GM23248 (cell line): ENCODE measurements around the gene IGSF3. TPM values are rescaled to one million over a fixed set of nuclear protein-coding genes. Genes with fewer than 3 reads are reported as not detected.
"Not testable (repeated sequence)": the region's sequence is repeated elsewhere in the genome, so short reads cannot be mapped to it uniquely, and the experiment has no call there.

Source experiments
- DNase-seq: peaks from one replicate; pipeline ENCODE4 v3.0.0-alpha.2; 2015
- H2AFZ ChIP-seq: fragments of 200-600 bp; sonication (generic); 2 replicates; pipeline ENCODE4 v1.6.1; 2016; ENCODE audit warnings: antibody characterized with exemption
- H3F3A ChIP-seq: fragments of 200-600 bp; sonication (generic); 2 replicates; pipeline ENCODE4 v1.6.1; 2016; ENCODE audit warnings: mild to moderate bottlenecking, antibody characterized with exemption, mixed run types; ENCODE audit not compliant: insufficient read depth
- H3K27ac ChIP-seq: fragments of 200-600 bp; sonication (generic); 2 replicates; pipeline ENCODE4 v1.5.1; 2016; ENCODE audit warnings: mild to moderate bottlenecking
- H3K27me3 ChIP-seq: fragments of 200-600 bp; sonication (generic); replicated peaks from 2 replicates; pipeline ENCODE4 v1.6.1; 2016; ENCODE audit warnings: mild to moderate bottlenecking; ENCODE audit not compliant: insufficient read depth
- H3K36me3 ChIP-seq: fragments of 200-600 bp; sonication (generic); 2 replicates; pipeline ENCODE4 v1.6.1; 2016; ENCODE audit warnings: low read depth, mild to moderate bottlenecking
- H3K4me1 ChIP-seq: fragments of 200-600 bp; sonication (generic); 2 replicates; pipeline ENCODE4 v1.6.1; 2016; ENCODE audit warnings: mild to moderate bottlenecking; ENCODE audit not compliant: insufficient read depth
- H3K4me2 ChIP-seq: fragments of 200-600 bp; sonication (generic); one replicate; pipeline ENCODE4 v1.6.1; 2016; ENCODE audit warnings: mild to moderate bottlenecking; ENCODE audit not compliant: unreplicated experiment
- H3K4me3 ChIP-seq: fragments of 200-600 bp; sonication (generic); 2 replicates; pipeline ENCODE4 v1.5.1; 2016; ENCODE audit warnings: mild to moderate bottlenecking
- H3K79me2 ChIP-seq: fragments of 200-600 bp; sonication (generic); 2 replicates; pipeline ENCODE4 v1.6.1; 2016; ENCODE audit warnings: mild to moderate bottlenecking; ENCODE audit not compliant: insufficient read depth
- H3K9ac ChIP-seq: fragments of 200-600 bp; sonication (generic); 2 replicates; pipeline ENCODE4 v1.6.1; 2016; ENCODE audit warnings: mild to moderate bottlenecking
- H3K9me2 ChIP-seq: fragments of 200-600 bp; sonication (generic); 2 replicates; pipeline ENCODE4 v1.6.1; 2016; ENCODE audit warnings: mixed run types, mild to moderate bottlenecking, moderate library complexity; ENCODE audit not compliant: insufficient read depth
- H3K9me3 ChIP-seq: fragments of 200-600 bp; sonication (generic); one replicate; pipeline ENCODE4 v1.6.1; 2017; ENCODE audit warnings: low read depth
- H4K20me1 ChIP-seq: fragments of 200-600 bp; sonication (generic); 2 replicates; pipeline ENCODE4 v1.6.0; 2016; ENCODE audit not compliant: insufficient read depth
- EZH2 ChIP-seq: fragments of 200-600 bp; sonication (generic); IDR thresholded peaks from 2 replicates; pipeline ENCODE4 v1.6.1; 2018; ENCODE audit warnings: antibody characterized with exemption, mild to moderate bottlenecking; ENCODE audit not compliant: insufficient read depth, poor library complexity, severe bottlenecking
- EZH2phosphoT487 ChIP-seq: fragments of 200-600 bp; sonication (generic); IDR thresholded peaks from 2 replicates; pipeline ENCODE4 v1.6.1; 2018; ENCODE audit warnings: antibody characterized with exemption, moderate library complexity, mild to moderate bottlenecking, low read depth; ENCODE audit not compliant: insufficient read depth
- WGBS, 2 experiments: methylation state at CpG; one replicate each; pipeline ENCODE4 v1.1.6; 2015 to 2017; ENCODE audit warnings: low lambda C conversion rate in 2 of 2, low coverage in 1 of 2; ENCODE audit errors: missing lambda C conversion rate in 2 of 2; 5-methylcytosine and 5-hydroxymethylcytosine counted together
- in situ Hi-C: fragments of 300-500 bp; cut with MboI; formaldehyde crosslinking; loops from 2 replicates; pipeline ENCODE4 v1.15.0; 2020
- polyA plus RNA-seq: library from polyadenylated mRNA; unstranded; fragments of >200 nt; fragmentation: Nextera tagmentation; extraction: Ambion mirVana; gene quantifications from 2 replicates; pipeline ENCODE4 v1.2.1, GENCODE V29; 2016
- total RNA-seq: library from RNA; depleted of rRNA; stranded (reverse); fragments of >200 nt; shearing (Covaris generic); gene quantifications from 2 replicates; pipeline ENCODE4 v1.2.3, GENCODE V29; 2014

IGSF3 gene
- total and polyA plus RNA-seq, 2 experiments from 2014 or later = 0.08 to 0.22 TPM

- Histone ChIP-seq H3F3A (no peaks in the 10 kb centered on the region), H3K9me3 (no peaks in the 10 kb centered on the region), H3K4me1 (no peaks in the 10 kb centered on the region), H2AFZ (no peak overlapping the region), H3K27ac (no peak overlapping the region), H3K27me3 (0 out of 2 replicates have a peak, but pooled peaks cover 2% of the 10 kb centered on the region), H3K36me3 (no peaks in the 10 kb centered on the region), H3K4me3 (no peak overlapping the region), H3K9me2 (no peaks in the 10 kb centered on the region), H4K20me1 (no peaks in the 10 kb centered on the region), H3K4me2 (no peak overlapping the region), H3K79me2 (no peaks in the 10 kb centered on the region), H3K9ac (no peak overlapping the region)
- TF ChIP-seq EZH2phosphoT487 = no peak
- TF ChIP-seq EZH2 = no peak
- in situ Hi-C loops = no loop called here
- no peak for DNase-seq
- 59 to 69% methylated on average over 7 of the region's 7 CpGs for WGBS, 2 experiments
These were observed 43.5 kb downstream of the IGSF3 start for GRCh38 chr1:116624040-116624439.

DNA sequence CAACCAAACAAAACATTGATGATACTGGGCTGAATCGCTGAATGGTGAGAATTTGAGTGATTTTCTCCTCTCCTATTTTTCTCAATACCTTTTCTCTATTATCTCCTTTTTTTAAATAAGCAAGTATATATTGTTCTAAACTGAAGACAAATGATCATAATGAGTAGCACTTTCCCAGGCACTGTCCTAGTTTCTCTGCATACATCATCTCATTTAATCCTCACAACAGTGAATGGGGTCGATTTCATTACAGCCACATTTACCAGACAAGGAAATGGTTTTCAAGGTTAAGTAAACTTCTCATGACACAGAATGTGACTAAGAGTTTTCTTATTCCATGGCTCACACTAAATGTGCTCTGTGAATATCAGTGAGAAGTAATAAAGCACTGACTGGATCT is 45.0 kb downstream of the IGSF3 start:
- DNase-seq, H3K4me1 ChIP-seq, H3K79me2 ChIP-seq, H3K36me3 ChIP-seq, H3K9me2 ChIP-seq, H4K20me1 ChIP-seq, H3K9me3 ChIP-seq, H3K4me3 ChIP-seq, H2AFZ ChIP-seq, in situ Hi-C loops, H3K27me3 ChIP-seq, H3K27ac ChIP-seq, H3K9ac ChIP-seq, H3K4me2 ChIP-seq, H3F3A ChIP-seq: not testable (repeated sequence)
- WGBS, 2 experiments = 66 to 74% methylated on average over 2 of the region's 2 CpGs

- H3K79me2 ChIP-seq, H3K4me1 ChIP-seq, H2AFZ ChIP-seq, H3K27ac ChIP-seq, H3F3A ChIP-seq, H3K36me3 ChIP-seq, H3K4me3 ChIP-seq, H4K20me1 ChIP-seq, H3K9me3 ChIP-seq, H3K9ac ChIP-seq, in situ Hi-C loops, H3K4me2 ChIP-seq, H3K9me2 ChIP-seq, H3K27me3 ChIP-seq: not testable (repeated sequence)
- peak; percentile 26 for DNase-seq
- 60 to 64% methylated on average over 2 of the region's 2 CpGs for WGBS, 2 experiments
These were observed 45.8 kb downstream of the IGSF3 start for GRCh38 chr1:116621756-116622155.

DNA sequence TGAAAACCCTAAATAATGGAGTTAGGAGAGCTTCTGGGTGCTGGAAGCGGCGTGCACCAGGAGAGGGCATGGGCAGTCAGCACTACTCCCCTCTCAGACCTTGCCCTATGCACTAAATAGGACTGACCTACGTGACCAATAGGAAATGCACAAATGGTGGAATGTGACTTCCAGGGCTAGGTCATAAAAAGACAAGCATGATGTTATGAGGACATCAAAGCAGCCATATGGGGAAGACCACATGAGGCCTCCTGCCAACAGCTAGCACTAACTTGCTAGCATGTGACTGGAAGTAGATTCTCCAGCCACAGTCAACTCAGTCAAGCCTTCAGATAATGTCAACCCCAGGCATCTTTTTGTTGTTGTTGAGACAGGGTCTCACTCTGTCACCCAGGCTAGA is 47.1 kb downstream of the IGSF3 start:
- in situ Hi-C loops, H3K36me3 ChIP-seq: not testable (repeated sequence)
- 52 to 54% methylated on average over 3 of the region's 3 CpGs for WGBS, 2 experiments

DNA sequence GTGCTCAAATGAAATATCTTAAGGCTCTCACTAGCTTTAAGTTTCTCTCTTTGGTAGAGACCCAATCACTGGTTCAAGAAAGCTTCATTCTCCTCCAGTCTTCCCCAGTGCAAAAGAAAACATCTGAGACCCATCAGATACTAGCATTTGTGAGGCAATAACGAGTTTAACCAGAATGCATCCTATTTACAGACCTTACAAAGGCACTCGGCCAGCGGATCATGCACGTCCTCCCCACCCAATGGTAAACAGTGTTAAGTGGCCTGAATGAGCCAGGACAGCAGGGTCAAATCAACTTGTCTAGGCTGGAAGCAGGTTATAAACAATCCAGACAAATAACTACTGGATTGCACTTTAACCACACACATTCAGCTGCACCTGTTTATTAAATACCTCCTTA is 48.4 kb downstream of the IGSF3 start:
- DNase-seq, H3K27me3 ChIP-seq: not testable (repeated sequence)

More for the DNA sequence above, 47.1 kb downstream of the IGSF3 start:
- not testable (repeated sequence) for DNase-seq, H4K20me1 ChIP-seq, H3K27me3 ChIP-seq, H3K4me1 ChIP-seq, H3K4me3 ChIP-seq, H3K79me2 ChIP-seq, H3K9ac ChIP-seq, H3K27ac ChIP-seq, H3K9me3 ChIP-seq, H2AFZ ChIP-seq, H3K4me2 ChIP-seq, H3K9me2 ChIP-seq, H3F3A ChIP-seq

GRCh38 chr1:116617808-116618207 is 49.7 kb downstream of the IGSF3 start:
- H3K27me3 ChIP-seq, H3K27ac ChIP-seq, DNase-seq, H3K9me2 ChIP-seq, H3K4me2 ChIP-seq, in situ Hi-C loops, H3K36me3 ChIP-seq, H3K9me3 ChIP-seq, H3K9ac ChIP-seq, H3K79me2 ChIP-seq, H3K4me1 ChIP-seq, H4K20me1 ChIP-seq, H2AFZ ChIP-seq, H3K4me3 ChIP-seq, H3F3A ChIP-seq: not testable (repeated sequence)
- 42 to 46% methylated on average over 5 of the region's 5 CpGs for WGBS, 2 experiments

More for the DNA sequence above, 48.4 kb downstream of the IGSF3 start:
- H3K27ac ChIP-seq, H4K20me1 ChIP-seq, in situ Hi-C loops, H3K36me3 ChIP-seq, H3K79me2 ChIP-seq, H3K9ac ChIP-seq, H3K4me3 ChIP-seq, H3F3A ChIP-seq, H3K9me2 ChIP-seq, H3K9me3 ChIP-seq, H2AFZ ChIP-seq, H3K4me1 ChIP-seq, H3K4me2 ChIP-seq: not testable (repeated sequence)
- 1 to 2% methylated on average over 4 of the region's 4 CpGs for WGBS, 2 experiments

GRCh38 chr1:116613825-116614224 is 53.7 kb downstream of the IGSF3 start:
- in situ Hi-C loops, DNase-seq, H4K20me1 ChIP-seq, H3K27me3 ChIP-seq, H3K27ac ChIP-seq, H3F3A ChIP-seq, H3K36me3 ChIP-seq, H2AFZ ChIP-seq, H3K9me3 ChIP-seq, H3K9ac ChIP-seq, H3K9me2 ChIP-seq, H3K4me1 ChIP-seq, H3K4me2 ChIP-seq, H3K4me3 ChIP-seq, H3K79me2 ChIP-seq: not testable (repeated sequence)
- WGBS, 2 experiments = 72 to 76% methylated on average over 12 to 13 of the region's 13 CpGs
